Right renal pelvis (tissue), 4 donors: Measurements from ENCODE around the gene FRMD4A. TPM values are rescaled to one million over a fixed set of nuclear protein-coding genes. Genes with fewer than 3 reads are reported as not detected.

Experiments
- DNase-seq, 4 donors: peaks; one replicate each; pipeline ENCODE4 v3.0.0-alpha.2; 2013; ENCODE audit warnings: low read depth in 4 of 4, low spot score in 3 of 4, missing footprints in 1 of 4
- polyA plus RNA-seq, 4 donors: library from polyadenylated mRNA; unstranded; fragments of 120-200 nt; gene quantifications; one replicate each; pipeline ENCODE4 v1.2.1, GENCODE V29; 2013; ENCODE audit not compliant: insufficient read length in 4 of 4

FRMD4A gene
- polyA plus RNA-seq, 4 donors = 76.2 to 81.0 (median 78.2) TPM

DNA sequence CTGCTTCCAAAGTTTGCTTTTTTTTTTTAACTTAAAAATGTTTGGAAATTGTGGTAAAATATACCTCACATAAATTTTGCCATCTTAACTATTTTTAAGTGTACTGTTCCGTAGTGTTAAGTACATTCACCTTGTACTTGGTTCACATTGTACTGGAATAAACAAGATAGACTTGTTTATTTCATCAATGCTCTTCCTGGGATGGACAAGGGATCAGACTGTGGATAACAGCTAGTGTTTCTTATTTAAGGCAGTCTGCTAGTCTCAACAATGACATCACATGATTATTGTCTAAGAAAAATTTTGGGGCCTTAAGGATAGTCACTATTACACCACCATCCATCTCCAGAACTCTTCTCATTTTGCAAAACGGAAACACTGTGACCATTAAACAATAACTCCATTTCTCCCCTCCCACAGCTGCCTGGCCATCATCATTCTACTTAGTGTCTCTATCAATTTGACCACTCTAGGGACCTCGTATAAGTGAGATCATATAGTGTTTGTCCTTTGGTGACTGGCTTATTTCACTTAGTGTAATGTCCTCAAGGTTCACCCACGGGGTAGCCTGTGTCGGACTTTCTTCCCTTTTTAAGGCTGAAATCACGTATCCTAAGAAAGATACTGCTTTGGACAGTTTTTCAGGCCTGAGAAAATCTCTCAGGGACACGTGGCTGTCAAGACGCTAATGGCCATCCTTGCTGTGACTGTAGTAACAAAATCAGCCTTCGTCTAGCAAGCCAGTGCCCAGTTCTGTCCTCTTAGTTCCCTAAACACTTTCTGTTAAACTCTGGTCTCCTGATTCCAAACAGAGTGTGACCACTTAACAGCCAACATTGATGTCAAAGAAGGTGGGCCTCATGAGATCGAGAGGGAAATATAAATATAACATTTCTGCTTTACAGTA is 305.2 kb downstream of the FRMD4A start:
- DNase-seq = no peak

DNA sequence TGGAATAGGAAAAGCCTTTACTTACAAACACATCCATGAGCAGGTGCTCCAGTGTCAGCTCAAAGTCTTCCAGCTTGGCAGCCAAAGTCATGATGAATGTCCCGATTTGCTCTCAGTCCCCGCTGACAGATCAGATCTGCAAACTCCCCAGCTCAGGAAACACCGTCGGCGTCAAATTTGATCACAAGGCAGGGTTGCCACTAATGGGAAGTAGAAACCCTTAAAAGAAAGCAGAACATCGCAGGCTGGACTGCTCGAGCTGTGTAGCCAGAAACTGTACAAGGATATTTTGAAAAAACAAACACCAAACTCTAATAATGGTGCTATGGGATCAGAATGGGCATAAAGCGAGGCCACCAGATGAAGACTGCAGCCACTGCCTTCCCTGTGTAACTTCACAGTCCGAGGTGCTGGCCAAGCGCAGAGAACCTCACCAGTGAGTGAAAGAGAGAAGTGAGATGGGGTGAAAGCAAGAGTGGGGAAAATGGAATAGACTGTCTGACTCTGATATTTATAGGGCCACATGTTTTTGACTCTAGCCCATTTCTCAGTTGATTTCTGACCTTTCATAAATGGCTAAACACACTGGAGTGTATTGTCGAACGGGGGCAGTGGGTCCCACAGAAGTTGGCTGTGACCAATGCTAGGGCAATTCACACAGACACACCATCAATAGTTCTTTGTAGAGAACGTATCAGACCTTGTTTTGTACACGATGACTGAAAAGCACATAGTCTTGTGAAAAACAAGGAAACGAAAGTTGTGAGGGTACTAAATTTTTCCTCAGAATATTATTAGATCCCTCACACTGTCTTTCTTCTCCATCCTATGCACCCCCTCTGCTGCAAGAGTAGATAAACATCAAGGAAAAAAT is 306.2 kb downstream of the FRMD4A start:
- DNase-seq = no peak

DNA sequence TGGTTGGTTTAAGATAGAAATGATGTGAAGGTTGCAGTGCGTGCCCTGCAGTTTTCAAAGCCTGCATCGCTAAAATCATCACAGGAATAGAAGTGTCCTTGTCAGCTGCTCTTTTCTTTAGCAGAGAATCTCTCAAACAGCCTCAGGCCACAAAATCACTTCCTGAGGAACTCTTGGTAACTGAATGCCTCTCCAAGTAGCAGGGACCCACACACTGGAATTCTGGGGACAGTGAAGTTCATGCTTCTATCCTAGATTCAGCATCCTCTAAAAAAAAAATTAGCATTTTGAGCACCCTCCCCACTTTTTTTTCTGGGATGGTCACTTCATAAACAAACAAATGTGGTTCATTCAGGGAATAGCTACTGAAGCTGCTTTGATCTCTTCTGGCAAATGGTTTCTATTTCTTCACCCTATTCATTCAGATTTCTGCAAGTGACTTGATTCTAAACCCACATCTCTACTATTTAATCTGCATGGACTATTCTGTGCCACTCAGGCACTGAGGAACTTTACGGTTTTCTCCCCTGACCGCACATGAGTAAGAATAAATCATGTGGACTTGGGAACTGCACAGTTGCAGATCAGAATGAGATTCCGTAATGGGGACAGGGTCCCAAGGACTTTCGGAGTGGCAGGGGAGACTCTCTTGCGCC is 306.9 kb downstream of the FRMD4A start:
- no peak for DNase-seq

DNA sequence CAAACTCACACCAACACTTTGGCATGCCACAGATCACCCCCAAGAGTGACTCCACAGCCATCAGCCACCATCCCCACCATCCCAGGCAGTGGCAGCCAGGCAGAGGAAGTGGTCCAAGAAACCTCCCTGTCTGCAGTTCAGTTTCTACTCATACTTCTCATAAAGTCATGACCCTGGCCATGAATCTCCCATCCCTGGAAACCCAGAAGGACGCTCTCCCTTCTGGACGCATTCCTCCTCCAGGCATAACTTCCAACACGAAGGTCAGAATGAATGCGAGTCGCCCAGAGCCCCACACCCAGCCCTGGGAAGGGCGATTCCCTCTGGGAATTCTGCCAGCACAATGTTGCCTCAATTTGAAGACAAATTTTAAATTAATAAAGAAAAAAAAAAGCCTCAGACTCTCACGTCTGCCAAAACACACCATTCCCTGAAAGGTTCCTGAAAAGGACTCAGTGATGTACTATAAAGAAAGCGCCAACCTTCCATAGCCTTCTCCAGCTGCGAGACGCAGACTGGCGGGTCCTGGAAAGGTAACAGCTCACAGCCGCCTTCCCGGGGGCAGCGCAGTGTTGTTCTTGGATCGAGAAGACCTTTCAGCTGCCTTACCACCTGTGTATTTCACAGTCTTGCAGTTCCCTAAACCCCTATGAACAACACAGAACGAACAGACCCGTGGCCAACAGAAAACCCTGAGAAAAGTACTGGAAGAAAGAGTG is 307.6 kb downstream of the FRMD4A start:
- DNase-seq = no peak

DNA sequence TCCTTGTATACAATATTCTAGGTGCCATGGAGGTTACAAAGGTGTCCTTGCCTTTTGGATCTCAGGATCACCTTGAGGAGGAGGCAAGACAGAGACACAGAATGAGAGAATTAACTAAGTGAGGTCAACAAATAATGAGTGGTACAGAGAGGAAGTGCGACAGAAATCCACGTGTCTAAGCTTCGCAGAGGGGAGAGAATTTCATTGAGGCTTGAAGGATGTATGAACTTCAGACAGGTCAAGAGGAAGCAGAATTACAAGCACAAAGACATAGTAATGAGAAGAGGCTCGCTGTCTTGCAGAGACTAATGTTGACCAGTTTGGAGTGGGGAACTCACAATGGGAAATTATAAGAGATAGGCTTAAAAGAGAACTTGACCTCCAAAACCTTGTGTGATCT is 308.7 kb downstream of the FRMD4A start:
- DNase-seq = no peak

DNA sequence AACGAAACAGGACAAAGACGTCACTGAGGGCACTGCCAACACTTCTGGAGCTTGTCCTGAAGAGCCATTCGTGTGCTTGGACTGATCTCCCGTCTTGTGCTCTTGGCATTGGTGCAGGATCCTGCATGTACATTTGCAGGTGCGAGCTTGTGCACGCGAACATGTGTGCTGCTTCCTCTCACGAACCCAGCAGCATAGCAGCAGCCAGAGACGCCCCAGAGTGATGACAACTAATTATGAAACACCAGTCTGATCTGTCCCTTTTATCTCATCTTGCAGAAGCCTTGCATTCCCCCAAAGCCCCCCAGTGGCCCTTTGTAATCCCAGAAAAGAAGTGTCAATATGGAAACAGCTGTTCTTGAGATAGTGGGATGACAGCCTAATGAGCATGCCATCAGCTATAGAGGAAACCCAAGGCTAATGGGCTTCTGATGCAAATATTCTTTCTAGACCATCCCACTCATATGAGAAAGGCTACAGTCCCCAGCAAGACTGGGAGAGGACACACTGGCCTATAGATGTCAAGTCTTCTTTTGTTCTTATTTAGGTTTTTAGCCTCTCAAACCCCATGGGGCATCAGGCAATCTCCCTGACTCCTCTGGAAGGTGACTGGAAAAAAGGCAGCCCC is 310.6 kb downstream of the FRMD4A start:
- DNase-seq = no peak

DNA sequence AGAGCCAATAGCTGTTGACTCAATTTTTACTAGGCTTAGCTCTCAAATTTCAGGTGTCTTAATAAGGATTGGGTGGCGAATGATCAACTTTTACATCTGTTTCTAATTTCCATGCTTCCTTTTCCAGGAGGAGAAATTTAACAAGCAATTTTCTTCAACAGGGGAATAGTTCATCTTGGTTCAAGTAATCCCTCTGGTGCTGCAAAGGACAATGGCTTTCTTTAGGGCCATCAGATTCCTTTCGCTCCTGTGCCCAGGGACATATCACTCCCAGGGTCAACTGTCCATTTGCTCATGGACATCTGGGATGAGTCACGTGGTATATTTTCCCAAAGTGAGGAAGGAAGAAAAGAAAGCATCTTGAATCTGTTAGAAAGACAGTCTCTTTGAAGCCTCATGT is 313.3 kb downstream of the FRMD4A start:
- DNase-seq = no peak

DNA sequence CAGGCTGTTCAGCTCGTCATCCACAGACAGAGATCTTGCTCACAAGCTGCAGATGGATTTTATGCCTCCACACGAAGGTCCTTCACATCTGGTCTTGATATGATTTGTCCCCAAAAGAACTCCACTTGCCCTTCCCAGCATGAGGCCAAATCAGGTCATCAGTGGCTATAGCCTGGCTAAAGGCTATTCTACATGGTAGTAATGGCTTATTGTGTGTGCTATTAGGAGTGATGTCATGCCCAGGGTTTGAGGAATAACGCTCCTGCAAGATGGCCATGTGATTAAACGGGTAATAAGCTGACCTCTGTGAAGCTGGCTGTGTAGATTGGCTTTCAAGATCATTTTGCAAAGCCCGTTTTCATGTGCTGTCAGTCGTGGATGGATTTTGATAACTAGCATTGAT is 313.8 kb downstream of the FRMD4A start:
- DNase-seq = no peak

DNA sequence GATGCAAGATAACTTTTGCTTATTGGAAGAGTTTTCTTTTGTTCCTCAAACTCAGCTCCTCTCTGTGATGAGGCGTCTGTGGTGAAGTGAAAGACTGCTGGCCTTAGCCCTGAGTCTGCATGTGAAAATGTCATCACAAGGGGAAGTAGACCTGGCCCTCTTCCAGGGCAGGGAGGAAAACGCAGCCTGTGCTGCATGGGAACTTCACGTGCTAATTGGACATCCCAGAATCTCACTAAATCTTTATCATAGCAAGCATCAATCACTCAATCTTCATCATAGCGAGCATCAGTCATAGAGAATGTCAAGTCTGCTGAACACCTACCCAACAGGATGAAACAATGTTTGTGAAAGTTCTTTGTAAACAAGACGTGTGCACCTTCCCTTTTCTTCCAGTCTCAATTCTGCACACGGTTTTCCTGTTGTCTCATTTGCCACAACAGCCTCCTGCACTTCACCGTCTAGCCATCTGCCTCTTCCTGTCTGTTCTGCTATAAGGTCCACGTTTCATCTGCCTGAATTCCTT is 314.6 kb downstream of the FRMD4A start:
- DNase-seq = no peak

DNA sequence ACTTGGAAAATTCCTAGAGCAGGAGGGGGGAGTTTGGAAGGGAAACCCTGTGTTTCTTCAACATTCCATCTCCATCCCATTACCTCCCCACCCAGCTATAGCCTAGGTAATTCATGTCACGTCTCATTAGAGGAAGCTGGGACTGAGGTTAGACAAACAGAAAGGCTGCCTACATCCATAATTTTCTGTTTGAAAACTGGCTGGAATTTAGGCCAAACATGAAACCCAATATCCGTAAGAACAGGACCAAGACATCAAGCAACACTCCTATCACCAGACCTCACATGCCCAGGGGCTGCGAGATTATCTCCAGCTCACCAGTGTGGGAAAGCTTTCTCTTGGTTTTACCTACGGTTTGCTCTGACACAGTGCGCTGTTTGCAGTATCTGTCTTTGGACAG is 316.3 kb downstream of the FRMD4A start:
- DNase-seq = no peak

DNA sequence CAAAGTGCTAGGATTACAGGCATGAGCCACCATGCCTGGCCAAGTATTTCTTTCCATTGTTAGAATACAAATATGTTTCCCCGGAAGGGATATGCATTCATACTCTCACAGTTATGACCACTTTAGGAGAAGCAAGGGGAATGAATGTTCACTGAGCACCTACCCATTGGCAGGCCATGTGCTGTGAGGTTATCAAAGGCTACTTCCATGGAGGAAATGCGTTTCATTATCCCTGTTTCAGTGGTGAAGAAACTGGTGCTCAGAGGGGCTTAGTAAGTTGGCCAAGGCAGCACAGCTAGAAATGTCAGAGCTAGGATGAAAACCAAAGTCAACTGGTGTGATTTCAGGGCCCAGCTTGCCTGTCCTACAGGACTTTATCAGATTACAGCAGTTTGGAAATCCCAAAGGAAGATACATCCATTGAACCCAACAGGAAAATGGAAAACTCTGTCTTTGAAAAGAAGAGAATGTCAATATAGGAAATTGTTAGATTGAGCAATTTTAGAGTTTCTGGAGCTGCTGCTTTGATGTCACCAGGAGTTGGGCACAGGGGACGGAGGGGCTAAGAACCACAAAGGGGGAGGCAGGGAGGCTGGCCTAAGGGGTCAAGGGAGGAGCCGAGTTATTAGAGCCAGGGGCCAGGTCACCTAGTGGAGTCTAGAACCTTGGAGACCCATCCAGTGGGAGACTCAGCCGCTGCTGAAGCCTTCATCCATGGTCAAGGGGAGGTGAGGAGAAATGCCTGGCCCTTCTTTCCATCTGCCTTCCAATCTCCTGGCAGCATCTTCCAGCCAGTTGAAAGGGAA is 319.8 kb downstream of the FRMD4A start:
- no peak for DNase-seq

DNA sequence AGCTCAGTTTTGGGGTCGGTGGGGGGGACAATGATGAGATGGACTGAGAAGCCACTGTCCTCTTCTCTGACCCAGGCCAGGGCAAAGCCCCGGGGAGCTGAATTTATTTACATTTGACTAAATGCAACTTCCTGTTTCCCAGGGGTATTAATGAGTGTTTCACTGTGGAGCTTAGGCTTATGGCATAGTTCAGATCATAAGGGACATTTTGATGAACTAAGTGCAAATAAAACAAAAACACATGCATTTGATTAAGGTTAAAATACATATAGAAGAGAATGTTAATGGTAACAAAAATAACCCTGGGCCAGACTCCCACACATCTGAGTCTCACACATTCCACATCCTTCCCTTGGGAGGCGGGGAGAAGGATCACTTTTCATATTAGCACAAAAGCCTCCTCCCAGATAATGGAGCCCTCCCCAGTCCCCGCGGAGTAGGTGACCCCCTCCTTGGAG is 320.6 kb downstream of the FRMD4A start:
- no peak for DNase-seq

DNA sequence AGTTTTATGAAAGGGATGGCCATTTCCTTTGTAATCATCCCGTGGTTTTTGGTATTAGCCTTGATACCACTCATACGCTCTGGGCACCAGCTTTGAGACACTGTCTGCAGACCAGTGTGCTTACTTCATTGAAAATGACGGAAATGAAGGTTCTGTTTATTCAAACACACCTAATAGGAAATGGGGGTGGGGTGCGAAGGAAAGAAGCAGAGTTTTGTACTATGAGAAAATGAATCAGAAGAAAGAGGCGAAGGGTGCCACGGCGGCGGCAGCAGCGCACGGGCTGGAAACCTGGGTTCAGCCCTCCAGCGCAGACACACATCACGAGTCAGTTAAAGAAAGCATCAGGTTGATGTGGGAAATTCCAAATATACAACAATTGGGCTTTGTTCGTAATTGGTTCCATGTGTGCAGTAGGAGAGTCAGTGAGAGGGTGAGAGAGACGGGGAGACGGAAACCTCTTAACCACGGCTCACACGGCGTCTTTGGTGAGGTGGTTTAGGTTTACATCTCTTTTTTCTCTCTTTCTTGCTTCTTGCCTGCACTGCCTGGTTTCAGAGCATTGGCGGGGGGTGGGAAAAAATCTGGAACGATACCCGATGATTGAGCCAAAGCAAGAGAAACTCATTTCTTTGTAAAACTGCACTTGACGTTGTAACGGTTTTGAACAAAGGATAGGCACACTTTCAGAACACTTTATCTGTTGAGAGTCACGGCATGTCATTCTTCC is 321.2 kb downstream of the FRMD4A start:
- no peak for DNase-seq

DNA sequence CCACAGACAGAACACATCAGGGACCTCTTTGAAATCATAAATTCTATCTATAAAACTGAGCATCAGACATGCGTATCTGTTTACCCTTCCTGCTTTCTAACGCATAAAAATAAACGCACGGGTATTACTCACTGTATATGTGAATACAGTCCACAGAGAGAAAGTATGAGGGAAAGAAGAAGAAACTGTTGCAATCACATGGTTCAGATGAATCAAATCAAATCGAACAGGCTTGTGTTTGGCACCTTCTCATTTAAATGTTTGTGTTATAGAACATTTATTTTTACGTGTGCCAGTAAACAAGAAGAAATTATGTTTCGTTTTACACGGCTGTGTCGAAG is 322.0 kb downstream of the FRMD4A start:
- no peak for DNase-seq

DNA sequence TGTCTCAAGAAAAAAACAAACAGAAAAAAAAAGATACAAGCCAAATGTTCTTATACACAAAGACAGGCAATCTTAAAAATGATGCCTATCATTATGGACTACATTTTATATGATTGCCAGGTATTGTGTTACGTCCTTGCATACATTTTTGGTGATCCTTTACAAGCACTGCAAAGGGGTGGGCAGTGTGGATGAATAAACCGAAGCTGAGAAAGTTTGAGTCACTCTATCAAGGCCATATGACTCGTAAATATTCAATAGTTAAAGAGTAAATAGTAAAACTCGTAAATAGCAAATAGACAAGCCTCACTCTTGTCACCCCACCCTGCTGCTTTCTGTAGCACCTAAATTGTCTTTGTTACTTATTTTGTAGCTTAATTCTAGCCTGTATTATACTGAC is 326.2 kb downstream of the FRMD4A start:
- no peak for DNase-seq

DNA sequence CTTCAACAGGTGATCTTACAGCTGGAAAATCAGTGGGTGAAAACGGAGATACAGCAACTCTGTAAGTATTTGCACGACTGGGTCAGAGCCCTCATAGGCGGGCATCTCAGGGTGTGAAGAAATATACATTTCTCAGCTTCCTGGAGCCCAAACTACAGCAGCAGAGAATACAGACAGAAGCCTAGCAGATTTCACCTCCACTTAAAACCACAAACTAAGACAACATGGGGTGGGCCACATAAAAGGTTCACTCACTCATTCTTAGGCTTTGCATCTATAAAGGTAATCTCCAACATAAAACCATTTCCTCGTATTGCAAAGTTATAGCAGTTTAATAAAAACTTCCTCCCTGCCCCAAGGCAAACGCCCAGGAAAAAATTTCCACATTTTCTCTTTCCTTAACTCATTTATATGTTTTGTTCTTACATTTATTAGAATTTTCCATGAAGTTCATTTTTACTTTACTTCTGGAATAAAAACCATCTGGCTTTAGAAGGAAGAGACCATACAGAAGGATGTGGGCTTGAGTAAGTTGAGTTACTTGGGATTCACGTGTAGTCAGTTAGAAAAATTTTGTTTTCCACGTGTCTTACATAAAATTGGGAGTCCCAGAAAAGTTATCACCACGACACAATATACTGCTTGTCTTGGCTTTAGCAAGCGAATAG is 327.1 kb downstream of the FRMD4A start:
- no peak for DNase-seq

DNA sequence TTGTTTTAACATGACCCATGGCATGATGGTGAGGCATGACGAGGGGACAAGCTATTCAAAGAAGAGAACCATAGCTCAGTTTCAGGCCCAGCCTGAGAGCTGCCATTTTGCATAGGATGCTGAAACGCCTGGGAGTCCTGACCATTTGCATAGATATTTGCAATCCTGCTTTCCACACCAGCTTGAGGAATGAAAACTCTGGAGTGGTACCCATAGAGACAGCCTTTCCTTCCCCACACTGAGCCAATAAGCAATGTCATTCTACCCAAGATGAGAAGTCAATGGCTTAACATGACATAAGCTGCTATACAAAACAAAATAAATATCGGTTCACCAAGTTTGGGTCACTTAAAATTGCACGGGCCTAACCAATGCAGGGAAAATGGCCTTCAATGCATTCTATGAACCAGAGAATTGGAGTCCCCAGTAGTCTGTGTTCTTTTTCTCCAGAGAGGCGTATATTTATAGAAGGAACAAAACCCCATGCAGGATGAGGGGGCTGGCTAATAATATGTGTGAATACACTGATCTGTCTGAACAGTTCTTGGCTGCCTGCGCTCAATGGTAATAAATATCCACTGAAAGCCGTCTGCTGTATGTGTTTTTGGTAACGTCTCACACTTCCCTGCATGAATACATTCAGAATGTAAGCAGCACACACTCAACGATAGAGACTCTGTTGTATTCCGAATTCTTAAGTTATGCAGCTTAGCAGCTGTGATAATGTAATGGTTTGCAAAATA is 329.3 kb downstream of the FRMD4A start:
- DNase-seq = no peak
